ENCODE data around the gene SLC15A3.
"Not testable (repeated sequence)": the region's sequence is repeated elsewhere in the genome, so short reads cannot be mapped to it uniquely, and the experiment has no call there.

The SLC15A3 gene

DNA sequence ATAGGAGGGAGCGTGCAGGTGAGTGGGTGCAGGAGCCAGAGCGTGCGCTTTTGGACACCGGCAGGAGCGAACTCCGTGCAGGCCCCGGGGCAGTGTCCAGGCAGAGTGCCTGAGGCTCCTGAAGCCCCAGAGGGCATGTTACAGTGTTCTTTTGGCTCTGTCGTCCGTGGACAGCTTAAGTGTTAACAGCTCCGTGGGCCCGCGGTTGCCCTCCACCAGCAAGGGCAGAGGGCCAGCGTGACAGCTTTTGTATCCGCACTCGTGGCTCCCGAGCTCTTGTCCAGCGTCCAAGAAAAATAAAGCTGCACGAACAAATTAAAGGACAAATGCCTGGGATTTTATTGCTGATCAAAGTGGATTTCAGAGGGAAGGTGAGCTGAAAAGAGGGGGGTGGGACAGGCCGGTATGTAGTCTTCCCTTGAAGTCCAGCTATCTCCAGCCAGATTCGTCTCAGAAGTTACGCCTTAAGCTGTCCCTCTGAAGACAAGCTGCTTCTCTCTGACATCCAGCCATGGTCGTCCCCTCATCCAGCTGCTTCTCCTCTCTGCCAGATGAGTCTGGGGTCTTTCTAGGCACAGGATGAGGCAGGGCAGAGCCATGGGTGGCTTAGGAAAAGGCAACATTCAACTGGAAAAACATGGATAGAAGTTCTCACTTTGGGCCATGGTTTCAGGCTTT, 39.0 kb downstream of the SLC15A3 start:
- peak overlapping the region; percentile 89 for H3K27ac ChIP-seq
- ChIA-PET POLR2A (ENCODE audit: low non-redundant PET) (no interaction called here), CTCF (interaction anchor here (0.7 to 1.1 kb wide), 2 partner anchors 13 to 1854 kb away, joined by 4 read pairs; no protein-coding TSS in a partner anchor)
- TF ChIP-seq, protein P1, sequence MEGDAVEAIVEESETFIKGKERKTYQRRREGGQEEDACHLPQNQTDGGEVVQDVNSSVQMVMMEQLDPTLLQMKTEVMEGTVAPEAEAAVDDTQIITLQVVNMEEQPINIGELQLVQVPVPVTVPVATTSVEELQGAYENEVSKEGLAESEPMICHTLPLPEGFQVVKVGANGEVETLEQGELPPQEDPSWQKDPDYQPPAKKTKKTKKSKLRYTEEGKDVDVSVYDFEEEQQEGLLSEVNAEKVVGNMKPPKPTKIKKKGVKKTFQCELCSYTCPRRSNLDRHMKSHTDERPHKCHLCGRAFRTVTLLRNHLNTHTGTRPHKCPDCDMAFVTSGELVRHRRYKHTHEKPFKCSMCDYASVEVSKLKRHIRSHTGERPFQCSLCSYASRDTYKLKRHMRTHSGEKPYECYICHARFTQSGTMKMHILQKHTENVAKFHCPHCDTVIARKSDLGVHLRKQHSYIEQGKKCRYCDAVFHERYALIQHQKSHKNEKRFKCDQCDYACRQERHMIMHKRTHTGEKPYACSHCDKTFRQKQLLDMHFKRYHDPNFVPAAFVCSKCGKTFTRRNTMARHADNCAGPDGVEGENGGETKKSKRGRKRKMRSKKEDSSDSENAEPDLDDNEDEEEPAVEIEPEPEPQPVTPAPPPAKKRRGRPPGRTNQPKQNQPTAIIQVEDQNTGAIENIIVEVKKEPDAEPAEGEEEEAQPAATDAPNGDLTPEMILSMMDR (conservative IDR thresholded peaks at IDR 0.05; ENCODE audit: low read depth): no peak
- no peak for DNase-seq (ENCODE audit: low spot score)

DNA sequence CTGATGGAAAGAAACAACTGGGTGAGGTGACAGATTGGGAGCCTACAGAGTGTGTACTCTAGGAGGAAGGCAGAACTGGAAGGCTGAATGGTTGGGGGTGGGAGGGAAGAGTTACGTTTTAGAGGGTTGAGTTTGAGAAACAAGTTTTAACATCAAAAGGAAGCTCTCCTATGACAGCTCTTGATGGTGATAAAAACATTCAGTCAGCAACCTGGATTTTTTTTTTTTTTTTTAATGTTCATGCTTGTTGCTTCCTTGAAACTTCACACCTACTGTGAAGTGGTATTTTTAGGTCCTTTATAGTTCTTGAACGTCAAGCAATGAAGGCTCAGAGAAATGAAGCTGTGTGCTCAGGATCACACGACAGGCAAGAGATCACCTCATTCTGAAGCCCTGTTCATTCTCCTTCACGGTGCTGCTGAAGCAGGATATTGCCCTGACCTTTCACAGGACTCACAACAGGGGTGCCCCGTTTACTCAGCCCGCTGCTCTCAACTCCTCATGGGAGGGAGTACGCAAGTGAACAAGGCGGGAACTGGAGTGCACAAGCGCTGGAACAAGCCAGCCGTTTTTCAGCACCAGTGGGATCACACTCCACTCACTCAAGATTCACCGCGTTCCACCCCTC, 39.6 kb downstream of the SLC15A3 start:
- ChIA-PET CTCF (interaction anchor here (0.6 to 1.1 kb wide), 3 partner anchors 12 to 1854 kb away, joined by 4 read pairs; no protein-coding TSS in a partner anchor), POLR2A (ENCODE audit: low non-redundant PET) (no interaction called here)
- DNase-seq (ENCODE audit: low spot score): no peak
- TF ChIP-seq, protein P1 (conservative IDR thresholded peaks at IDR 0.05; ENCODE audit: low read depth): no peak
- no peak overlapping the region for H3K27ac ChIP-seq

DNA sequence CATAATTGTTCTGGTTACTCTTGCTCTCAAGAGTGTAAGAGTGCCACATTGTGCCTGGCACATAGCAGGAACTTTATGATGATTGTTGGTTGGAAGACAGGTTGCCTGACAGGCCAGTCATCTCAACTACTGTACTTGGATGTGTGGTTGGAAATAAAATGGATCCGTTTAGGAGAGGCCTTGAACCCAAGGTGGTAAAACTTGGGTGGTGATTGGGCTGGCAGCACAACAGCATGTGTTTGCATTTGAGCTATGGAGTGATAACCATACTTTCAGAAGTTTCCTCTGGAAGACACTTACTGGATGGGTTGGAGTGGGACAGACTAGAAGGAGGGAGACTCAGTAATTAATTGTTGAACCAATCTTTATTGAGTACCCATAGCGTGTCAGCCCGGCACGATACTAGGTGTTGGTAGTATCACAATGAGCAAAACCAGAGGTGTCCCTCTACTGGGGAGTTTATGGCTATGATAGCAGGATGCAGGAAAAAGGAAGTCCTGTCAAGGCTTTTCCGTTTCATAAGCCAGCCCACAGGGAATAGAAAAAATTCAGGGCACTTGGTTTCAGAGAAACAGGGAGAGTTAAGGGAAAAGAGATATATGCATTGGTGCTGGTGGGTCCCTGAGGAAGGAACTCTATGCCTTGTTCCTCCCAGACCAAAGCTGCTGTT, 41.1 kb downstream of the SLC15A3 start:
- no peak overlapping the region for H3K27ac ChIP-seq
- POLR2A ChIA-PET (ENCODE audit: low non-redundant PET): no interaction called here
- TF ChIP-seq, protein P1 (conservative IDR thresholded peaks at IDR 0.05; ENCODE audit: low read depth): no peak

DNA sequence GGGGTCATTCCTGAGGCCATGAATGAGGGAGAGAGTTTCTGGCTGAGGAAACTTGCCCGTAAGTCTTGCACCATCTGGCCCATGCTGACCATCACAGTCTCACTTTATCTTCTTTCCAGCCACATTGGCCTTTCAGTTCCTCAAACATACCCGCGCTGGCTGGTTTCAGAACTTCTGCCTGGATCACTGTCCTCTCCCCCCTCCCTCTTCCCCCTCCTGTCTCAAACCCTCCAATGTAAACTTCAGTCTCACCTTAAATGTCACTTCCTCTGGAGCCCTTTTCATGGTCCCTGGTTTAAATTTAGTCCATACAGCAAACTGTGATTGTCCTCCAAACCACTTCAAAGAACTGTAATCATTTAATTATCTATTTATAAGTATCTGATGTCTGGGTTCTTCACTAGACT, 41.7 kb downstream of the SLC15A3 start:
- no peak overlapping the region for H3K27ac ChIP-seq
- DNase-seq (ENCODE audit: low spot score): no peak
- ChIA-PET CTCF (no interaction called here), POLR2A (ENCODE audit: low non-redundant PET) (no interaction called here)
- TF ChIP-seq, protein P1 (conservative IDR thresholded peaks at IDR 0.05; ENCODE audit: low read depth): no peak

More for the DNA sequence above, 41.1 kb downstream of the SLC15A3 start:
- DNase-seq (ENCODE audit: low spot score): no peak
- CTCF ChIA-PET: no interaction called here

DNA sequence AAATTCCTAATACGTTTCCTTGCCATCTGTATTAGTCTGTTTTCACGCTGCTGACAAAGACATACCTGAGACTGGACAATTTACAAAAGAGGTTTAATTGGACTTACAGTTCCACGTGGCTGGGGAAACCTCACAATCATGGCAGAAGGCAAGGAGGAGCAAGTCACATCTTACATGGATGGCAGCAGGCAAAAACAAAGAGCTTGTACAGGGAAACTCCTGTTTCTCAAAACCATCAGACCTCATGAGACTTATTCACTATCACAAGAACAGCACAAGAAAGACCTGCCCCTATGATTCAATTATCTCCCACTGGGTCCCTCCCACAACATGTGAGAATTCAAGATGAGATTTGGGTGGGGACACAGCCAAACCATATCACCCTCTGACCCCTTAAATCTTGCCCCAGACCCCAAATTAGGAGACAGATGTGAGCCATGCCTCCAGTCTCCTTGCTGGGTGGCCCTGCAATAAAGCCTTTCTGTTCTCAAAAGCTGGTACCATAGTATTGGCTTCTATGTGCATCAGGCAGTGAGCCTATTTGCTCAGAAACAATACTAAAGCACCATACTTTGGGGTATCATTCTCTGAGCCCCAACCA, 42.2 kb downstream of the SLC15A3 start:
- H3K27ac ChIP-seq; CTCF ChIA-PET; POLR2A ChIA-PET (ENCODE audit: low non-redundant PET); DNase-seq (ENCODE audit: low spot score): not testable (repeated sequence)

DNA sequence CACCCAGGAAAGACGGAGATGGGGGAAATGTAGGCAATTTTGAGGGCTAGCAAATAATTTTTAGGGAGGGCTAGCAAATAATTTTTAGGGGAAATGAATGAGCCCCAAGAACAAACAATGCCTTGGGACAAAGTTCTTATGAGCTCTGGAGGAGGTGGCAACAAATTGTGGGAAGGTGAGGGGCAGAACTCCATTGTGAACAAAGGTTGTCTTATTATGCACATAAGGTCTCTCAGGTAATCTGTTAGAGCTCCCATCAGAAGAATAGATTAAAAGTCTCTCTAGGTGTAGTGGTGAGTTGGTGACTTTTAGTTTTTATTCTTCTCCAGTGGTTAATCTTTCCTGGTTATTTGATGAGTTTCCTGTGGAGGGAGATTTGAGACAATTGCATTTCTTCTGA, 43.2 kb downstream of the SLC15A3 start:
- TF ChIP-seq, protein P1 (conservative IDR thresholded peaks at IDR 0.05; ENCODE audit: low read depth): no peak
- CTCF ChIA-PET: no interaction called here

More for the DNA sequence above, 43.2 kb downstream of the SLC15A3 start:
- POLR2A ChIA-PET (ENCODE audit: low non-redundant PET): no interaction called here
- no peak overlapping the region for H3K27ac ChIP-seq
- no peak for DNase-seq (ENCODE audit: low spot score)
